Tibial nerve (tissue), 4 donors: ENCODE results near the gene MERTK. TPM values are rescaled to one million over a fixed set of nuclear protein-coding genes. Genes with fewer than 3 reads are reported as not detected.
A peak's percentile ranks its signal among the peaks of the same experiment; 100 is the strongest.
"Not testable (repeated sequence)": the region's sequence is repeated elsewhere in the genome, so short reads cannot be mapped to it uniquely, and the experiment has no call there.

Experiments
- DNase-seq, 2 donors: peaks; one replicate each; pipeline ENCODE4 v3.0.0-alpha.2; 2019; ENCODE audit warnings: low spot score in 2 of 2
- H3K27ac ChIP-seq, 4 donors: fragments of 200-600 bp; sonication (generic) in 3 of 4; one replicate each; pipeline ENCODE4 v1.5.1; 2017 to 2019; ENCODE audit warnings: mild to moderate bottlenecking in 1 of 4
- H3K27me3 ChIP-seq, 2 donors: fragments of 200-600 bp; sonication (generic) in 1 of 2; one replicate each; pipeline versions ENCODE4 v1.5.1 to v1.6.0; 2017 to 2019
- H3K36me3 ChIP-seq, 3 donors: fragments of 200-600 bp; sonication (generic); one replicate each; pipeline ENCODE4 v1.5.1; 2018 to 2019
- H3K4me1 ChIP-seq, 4 donors: fragments of 200-600 bp; sonication (generic) in 3 of 4; one replicate each; pipeline ENCODE4 v1.5.1; 2017 to 2019
- H3K4me3 ChIP-seq, 4 donors: fragments of 200-600 bp; sonication (generic) in 3 of 4; one replicate each; pipeline ENCODE4 v1.5.1; 2017 to 2019; ENCODE audit warnings: mild to moderate bottlenecking in 1 of 4, moderate library complexity in 1 of 4
- H3K9me3 ChIP-seq, 4 donors: fragments of 200-600 bp; sonication (generic) in 3 of 4; one replicate each; pipeline ENCODE4 v1.5.1; 2017 to 2019
- CTCF ChIP-seq, 5 experiments: fragments of 200-600 bp in 3 of 5; fragments of 450-650 bp in 2 of 5; sonication (generic) in 3 of 5; IDR thresholded peaks; one replicate each; pipeline ENCODE4 v1.5.1; 2016 to 2019; ENCODE audit warnings: antibody characterized with exemption in 5 of 5, mild to moderate bottlenecking in 3 of 5, moderate library complexity in 2 of 5
- EP300 ChIP-seq, 2 donors: sonication (generic); formaldehyde crosslinking; IDR thresholded peaks; one replicate each; pipeline ENCODE4 v1.6.1; 2017; ENCODE audit warnings: antibody characterized with exemption in 2 of 2, mild to moderate bottlenecking in 1 of 2
- POLR2A ChIP-seq, 2 donors: fragments of 450-650 bp; IDR thresholded peaks; one replicate each; pipeline ENCODE4 v1.6.1; 2017; ENCODE audit warnings: antibody characterized with exemption in 2 of 2, mild to moderate bottlenecking in 2 of 2, moderate library complexity in 2 of 2
- WGBS, 2 donors: methylation state at CpG; one replicate each; pipeline ENCODE4 v1.1.5; 2018; 5-methylcytosine and 5-hydroxymethylcytosine counted together
- total RNA-seq, 4 donors: library from RNA; depleted of rRNA; stranded (reverse); fragments of >200 nt; gene quantifications; one replicate each; pipeline ENCODE4 v1.1.0, GENCODE V29; 2016

MERTK gene
- total RNA-seq, 4 donors from 2014 or later = 22.7 to 61.8 (median 29.3) TPM

- Histone ChIP-seq H3K27ac (peak overlapping the region; percentile 50 to 87 (median 67)), H3K9me3 (no peaks in the 10 kb centered on the region), H3K4me1 (peaks cover 0 to 31% (median 11%) of the 10 kb centered on the region in 4 donors), H3K36me3 (no peaks in the 10 kb centered on the region), H3K27me3 (no peaks in the 10 kb centered on the region), H3K4me3 (no peak overlapping the region)
- TF ChIP-seq CTCF (IDR thresholded peaks at IDR 0.05) (no peak), POLR2A (IDR thresholded peaks at IDR 0.05) (no peak), EP300 (IDR thresholded peaks at IDR 0.05) (peak; percentile 61 to 78)
- WGBS, 2 donors = 55 to 70% methylated on average over 6 of the region's 6 CpGs
- DNase-seq = no peak
These were observed 59.5 kb downstream of the MERTK start for GRCh38 chr2:111957872-111958354.

- H3K36me3 ChIP-seq = no peaks in the 10 kb centered on the region
- H3K27ac ChIP-seq = peak overlapping the region in 3 of 4 donors; percentile 55 to 87 (median 79)
- no peak for DNase-seq
- TF ChIP-seq EP300 (IDR thresholded peaks at IDR 0.05) (no peak), CTCF (IDR thresholded peaks at IDR 0.05) (no peak), POLR2A (IDR thresholded peaks at IDR 0.05) (no peak)
- H3K4me1 ChIP-seq = peaks cover 0 to 30% (median 11%) of the 10 kb centered on the region in 4 donors
- H3K9me3 ChIP-seq = no peaks in the 10 kb centered on the region
- H3K4me3 ChIP-seq = no peak overlapping the region
- no peaks in the 10 kb centered on the region for H3K27me3 ChIP-seq
- WGBS, 2 donors = 88 to 92% methylated on average over 1 of the region's 1 CpG
These were observed 60.5 kb downstream of the MERTK start for GRCh38 chr2:111958901-111959300.

GRCh38 chr2:111961663-111962062, 63.3 kb downstream of the MERTK start:
- H3K4me1 ChIP-seq = peaks cover 0 to 9% (median 0%) of the 10 kb centered on the region in 4 donors
- DNase-seq = no peak
- no peaks in the 10 kb centered on the region for H3K9me3 ChIP-seq
- no peaks in the 10 kb centered on the region for H3K36me3 ChIP-seq
- WGBS, 2 donors = 82 to 85% methylated on average over 7 of the region's 7 CpGs
- TF ChIP-seq EP300 (IDR thresholded peaks at IDR 0.05) (no peak), CTCF (IDR thresholded peaks at IDR 0.05) (no peak), POLR2A (IDR thresholded peaks at IDR 0.05) (no peak)
- H3K27me3 ChIP-seq = no peaks in the 10 kb centered on the region
- H3K27ac ChIP-seq = no peak overlapping the region
- H3K4me3 ChIP-seq = no peak overlapping the region

GRCh38 chr2:111963086-111963485, 64.7 kb downstream of the MERTK start:
- not testable (repeated sequence) for H3K27me3 ChIP-seq, DNase-seq, H3K9me3 ChIP-seq, H3K4me1 ChIP-seq, H3K36me3 ChIP-seq, H3K4me3 ChIP-seq, H3K27ac ChIP-seq
- 76% methylated on average over 6 to 8 of the region's 9 CpGs for WGBS, 2 donors

- H3K9me3 ChIP-seq, H3K4me1 ChIP-seq, DNase-seq, H3K36me3 ChIP-seq, H3K27ac ChIP-seq, H3K4me3 ChIP-seq, H3K27me3 ChIP-seq: not testable (repeated sequence)
- WGBS, 2 donors = 60 to 71% methylated on average over 4 of the region's 4 CpGs
These were observed 65.1 kb downstream of the MERTK start for GRCh38 chr2:111963508-111963907.

GRCh38 chr2:111965062-111965461, 66.7 kb downstream of the MERTK start:
- Histone ChIP-seq H3K4me1 (no peaks in the 10 kb centered on the region), H3K27me3 (no peaks in the 10 kb centered on the region), H3K36me3 (peaks cover 0 to 15% (median 0%) of the 10 kb centered on the region in 3 donors), H3K9me3 (no peaks in the 10 kb centered on the region), H3K4me3 (no peak overlapping the region), H3K27ac (peak overlapping the region in 1 of 4 donors; percentile 10)
- no peak for DNase-seq
- 91 to 94% methylated on average over 3 of the region's 3 CpGs for WGBS, 2 donors
- TF ChIP-seq CTCF (IDR thresholded peaks at IDR 0.05) (no peak), POLR2A (IDR thresholded peaks at IDR 0.05) (no peak), EP300 (IDR thresholded peaks at IDR 0.05) (no peak)
